HCT116 (cell line): ENCODE measurements around the gene GGACT. TPM values are rescaled to one million over a fixed set of nuclear protein-coding genes. Genes with fewer than 3 reads are reported as not detected.

ENCODE experiments used
- ATAC-seq: fragments of 200-7000 bp; cut with Tn5 transposase; 2 replicates; pipeline ENCODE4 v1.9.1; 2020; ENCODE audit warnings: mild to moderate bottlenecking, moderate library complexity
- BruUV-seq: library from RNA; stranded (reverse); fragments of 400-500 nt; replicated peaks from 2 replicates; lab custom pipeline; 2021; lab: Mats Ljungman, UMichigan
- CTCF ChIA-PET: fragments of 300-600 bp; sonication (Branson Sonifier 250); formaldehyde crosslinking; loops from one replicate; lab custom pipeline; 2021; ENCODE audit warnings: antibody characterized with exemption; lab: Charles Lee
- POLR2A ChIA-PET: fragments of 300-600, 350-600 bp; sonication (Branson Sonifier 250); formaldehyde crosslinking; loops from one replicate; lab custom pipeline; 2021; ENCODE audit warnings: antibody characterized with exemption; lab: Charles Lee
- RAD21 ChIA-PET, 2 experiments: fragments of 300-600 bp; sonication (Branson Sonifier 250); formaldehyde crosslinking; loops; one replicate each; lab custom pipeline; 2023; ENCODE audit warnings: low total read pairs in 2 of 2; ENCODE audit not compliant: uncharacterized antibody in 2 of 2, unreplicated experiment in 2 of 2, low non-redundant PET in 1 of 2; lab: Charles Lee
- DNase-seq: peaks from one replicate; pipeline ENCODE4 v3.0.0-alpha.2; 2010; ENCODE audit warnings: low read depth, low spot score
- H2AFZ ChIP-seq: fragments of 200-600 bp; shearing (Covaris generic), sonication (generic); 2 replicates; pipeline ENCODE4 v1.6.1; 2017; ENCODE audit warnings: low read depth, mixed run types, mixed read lengths, antibody characterized with exemption, low read length; ENCODE audit not compliant: poor library complexity, severe bottlenecking
- H3K27ac ChIP-seq: 2 replicates; pipeline ENCODE4 v1.5.1; 2012; ENCODE audit warnings: low read depth, low read length
- H3K27me3 ChIP-seq: fragments of 200-600 bp; sonication (generic); 2 replicates; pipeline ENCODE4 v1.6.1; 2016; ENCODE audit warnings: mixed run types, low read length, mixed read lengths; ENCODE audit not compliant: insufficient read depth
- H3K36me3 ChIP-seq, 2 experiments: fragments of 200-500 bp in 1 of 2; fragments of 200-600 bp in 1 of 2; sonication (Bioruptor generic) in 1 of 2; sonication (generic) in 1 of 2; 2 replicates each; pipeline versions ENCODE4 v1.5.1 to v1.6.1; 2014 to 2016; ENCODE audit warnings: low read length in 2 of 2, inconsistent platforms in 1 of 2, mixed read lengths in 1 of 2, mixed run types in 1 of 2; ENCODE audit not compliant: insufficient read depth in 2 of 2, control insufficient read depth in 1 of 2
- H3K4me1 ChIP-seq, 2 experiments: fragments of 200-600 bp in 1 of 2; sonication (generic) in 1 of 2; 2 replicates each; pipeline versions ENCODE4 v1.5.1 to v1.6.1; 2012 to 2017; ENCODE audit warnings: low read length in 2 of 2, inconsistent platforms in 1 of 2, mild to moderate bottlenecking in 1 of 2, mixed read lengths in 1 of 2, mixed run types in 1 of 2, moderate library complexity in 1 of 2; ENCODE audit not compliant: insufficient read depth in 2 of 2, control insufficient read depth in 1 of 2
- H3K4me2 ChIP-seq: fragments of 200-600 bp; sonication (generic); 2 replicates; pipeline ENCODE4 v1.6.1; 2017; ENCODE audit warnings: mixed run types, low read length, mixed read lengths
- H3K4me3 ChIP-seq, 2 experiments: fragments of 200-600 bp in 1 of 2; sonication (generic) in 1 of 2; replicated peaks in 1 of 2; 2 replicates each; pipeline ENCODE4 v1.5.1; 2011 to 2016; ENCODE audit warnings: low read length in 2 of 2, control low read depth in 1 of 2, low read depth in 1 of 2, mild to moderate bottlenecking in 1 of 2, mixed read lengths in 1 of 2, mixed run types in 1 of 2
- H3K79me2 ChIP-seq: fragments of 200-600 bp; sonication (generic); 2 replicates; pipeline ENCODE4 v1.6.1; 2017; ENCODE audit warnings: mild to moderate bottlenecking, mixed run types, low read length, moderate library complexity, mixed read lengths; ENCODE audit not compliant: insufficient read depth
- H3K9ac ChIP-seq: fragments of 200-600 bp; sonication (generic); 2 replicates; pipeline ENCODE4 v1.6.1; 2016; ENCODE audit warnings: low read length, mixed read lengths
- H3K9me2 ChIP-seq: fragments of 200-600 bp; sonication (generic), shearing (Covaris generic); 2 replicates; pipeline ENCODE4 v1.6.1; 2017; ENCODE audit warnings: mixed run types, mild to moderate bottlenecking, moderate library complexity; ENCODE audit not compliant: insufficient read depth
- H3K9me3 ChIP-seq, 2 experiments: fragments of 200-500 bp in 1 of 2; fragments of 200-600 bp in 1 of 2; sonication (Bioruptor generic) in 1 of 2; sonication (generic) in 1 of 2; 2 replicates each; pipeline ENCODE4 v1.6.1; 2014 to 2017; ENCODE audit warnings: low read length in 2 of 2, mixed read lengths in 2 of 2, inconsistent platforms in 1 of 2, low read depth in 1 of 2, mild to moderate bottlenecking in 1 of 2, mixed run types in 1 of 2, moderate library complexity in 1 of 2; ENCODE audit not compliant: control insufficient read depth in 1 of 2, insufficient read depth in 1 of 2
- H4K20me1 ChIP-seq: fragments of 200-600 bp; sonication (generic), shearing (Covaris generic); 2 replicates; pipeline ENCODE4 v1.6.1; 2017; ENCODE audit warnings: mixed run types, mild to moderate bottlenecking, moderate library complexity; ENCODE audit not compliant: insufficient read depth
- ATF3 ChIP-seq: IDR thresholded peaks from 2 replicates; pipeline ENCODE4 v1.6.1; 2012
- CBX3 ChIP-seq: IDR thresholded peaks from 2 replicates; pipeline ENCODE4 v1.6.1; 2012; ENCODE audit warnings: low read depth
- CTCF ChIP-seq, 3 experiments: fragments of 200-600 bp in 1 of 3; sonication (generic) in 1 of 3; IDR thresholded peaks in 2 of 3; conservative IDR thresholded peaks in 1 of 3; 2 replicates each; pipeline ENCODE4 v1.5.1; 2012 to 2017; ENCODE audit warnings: low read depth in 2 of 3, low read length in 2 of 3, antibody characterized with exemption in 1 of 3, borderline replicate concordance in 1 of 3, control low read depth in 1 of 3, mild to moderate bottlenecking in 1 of 3, mixed read lengths in 1 of 3, mixed run types in 1 of 3, moderate library complexity in 1 of 3; ENCODE audit not compliant: insufficient read depth in 1 of 3
- EZH2phosphoT487 ChIP-seq: fragments of 200-600 bp; IDR thresholded peaks from 2 replicates; pipeline ENCODE4 v1.6.1; 2018; ENCODE audit warnings: antibody characterized with exemption, borderline replicate concordance
- FOSL1 ChIP-seq: IDR thresholded peaks from 2 replicates; pipeline ENCODE4 v1.6.1; 2012; ENCODE audit warnings: low read depth
- MAX ChIP-seq: IDR thresholded peaks from 2 replicates; pipeline ENCODE4 v1.6.1; 2012
- SRF ChIP-seq: IDR thresholded peaks from 2 replicates; pipeline ENCODE4 v1.6.1; 2012; ENCODE audit warnings: low read depth
- YY1 ChIP-seq: IDR thresholded peaks from 2 replicates; pipeline ENCODE4 v1.6.1; 2011; ENCODE audit warnings: low read length, low read depth, moderate library complexity, mild to moderate bottlenecking; ENCODE audit not compliant: insufficient replicate concordance; ENCODE audit errors: extremely low read depth
- ZFX ChIP-seq: fragments of 450-650 bp; IDR thresholded peaks from 2 replicates; pipeline ENCODE4 v1.6.1; 2017
- intact Hi-C: fragments of 100-400 bp; cut with micrococcal nuclease; formaldehyde crosslinking; loops from 2 replicates; pipeline ENCODE4 v1.10.0; 2022
- total RNA-seq: library from RNA; stranded (reverse); gene quantifications from one replicate; pipeline ENCODE4 v1.2.1, GENCODE V29; 2021; ENCODE audit not compliant: unreplicated experiment

Gene GGACT
- total RNA-seq, 1 experiment from 2014 or later, result 5.0 TPM

GRCh38 chr13:100560498-100561157 is 28.0 kb downstream of the GGACT start:
- no peak overlapping the region for H3K4me3 ChIP-seq
- no TSS peak for BruUV-seq
- no peak for ATAC-seq
- ChIA-PET POLR2A (no interaction called here), CTCF (no interaction called here), RAD21 (no interaction called here)
- no peaks in the 10 kb centered on the region for H4K20me1 ChIP-seq
- no peaks in the 10 kb centered on the region for H3K4me1 ChIP-seq
- H3K36me3 ChIP-seq, result no peaks in the 10 kb centered on the region
- H3K9ac ChIP-seq, result no peak overlapping the region
- H3K9me3 ChIP-seq, result no peaks in the 10 kb centered on the region
- no peaks in the 10 kb centered on the region for H3K79me2 ChIP-seq
- H2AFZ ChIP-seq, result no peak overlapping the region
- no peaks in the 10 kb centered on the region for H3K9me2 ChIP-seq
- no peak overlapping the region for H3K27ac ChIP-seq
- H3K4me2 ChIP-seq, result no peak overlapping the region
- DNase-seq, result no peak
- intact Hi-C loops, result no loop called here
- H3K27me3 ChIP-seq, result no peaks in the 10 kb centered on the region
- TF ChIP-seq EZH2phosphoT487, result no peak
- no peak for TF ChIP-seq CTCF (IDR thresholded peaks at IDR 0.05 in 2 of 3, conservative IDR thresholded peaks at IDR 0.05 in 1 of 3; ENCODE audit: borderline replicate concordance in 1 of 3, insufficient read depth in 1 of 3, low read depth in 2 of 3, low read length in 2 of 3)
- TF ChIP-seq ZFX, result no peak
- no peak for TF ChIP-seq YY1
- TF ChIP-seq ATF3, result no peak
- TF ChIP-seq CBX3, result no peak
- TF ChIP-seq FOSL1, result no peak
- no peak for TF ChIP-seq SRF
- TF ChIP-seq MAX, result no peak
- TF ChIP-seq, all 23 proteins: peak for 0
